HG03521 (cell line): ENCODE measurements around the gene DNLZ.

Experiments
- ATAC-seq: cut with Tn5 transposase; IDR thresholded peaks from one replicate; pipeline ENCODE4 v1.9.1; 2021; ENCODE audit warnings: mild to moderate bottlenecking, moderate library complexity; ENCODE audit not compliant: unreplicated experiment

Gene DNLZ

DNA sequence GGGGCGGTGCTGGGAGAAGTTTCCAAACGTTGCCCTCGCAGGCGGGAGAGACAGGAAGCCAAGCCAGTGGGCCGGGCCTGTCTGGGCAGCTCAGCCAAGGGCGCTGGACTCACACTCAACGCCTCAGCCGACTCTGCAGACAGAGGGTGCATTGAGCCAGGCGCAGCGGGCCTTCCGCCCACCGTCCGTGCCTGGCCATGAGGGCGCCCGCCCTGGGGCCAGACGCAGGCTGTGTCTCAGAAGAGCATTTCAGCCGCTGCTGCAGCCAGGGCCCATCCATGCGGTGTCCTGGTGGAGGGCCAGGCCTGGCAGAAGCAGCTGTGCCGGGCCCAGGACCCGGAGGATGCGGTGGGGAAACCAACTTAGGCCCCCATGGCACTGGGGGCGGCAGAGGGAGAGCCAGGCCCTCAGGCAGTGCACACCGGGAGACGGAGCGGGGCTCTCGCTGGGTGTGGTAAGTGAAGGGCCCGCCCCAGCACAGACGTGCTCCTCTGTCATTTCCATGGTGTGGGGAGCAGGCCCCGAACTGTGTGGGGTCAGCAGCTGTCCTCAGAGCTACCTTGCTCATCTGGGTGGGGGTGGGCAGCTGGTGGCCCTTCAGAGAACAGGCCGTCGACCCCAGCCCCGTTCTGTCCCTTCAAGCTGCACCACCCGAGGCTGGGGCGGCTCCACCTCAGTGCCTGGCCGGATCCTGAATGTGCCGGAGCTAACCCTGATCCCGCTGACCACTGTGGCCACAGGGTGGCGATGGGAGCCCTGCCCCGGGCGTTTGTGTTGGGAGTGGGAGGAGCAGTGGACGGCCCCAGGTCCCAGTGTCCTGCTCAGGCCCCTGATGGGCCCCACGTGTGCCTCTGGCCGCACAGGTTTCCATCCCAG, 18.0 kb downstream of the DNLZ start:
- ATAC-seq, result no peak

DNA sequence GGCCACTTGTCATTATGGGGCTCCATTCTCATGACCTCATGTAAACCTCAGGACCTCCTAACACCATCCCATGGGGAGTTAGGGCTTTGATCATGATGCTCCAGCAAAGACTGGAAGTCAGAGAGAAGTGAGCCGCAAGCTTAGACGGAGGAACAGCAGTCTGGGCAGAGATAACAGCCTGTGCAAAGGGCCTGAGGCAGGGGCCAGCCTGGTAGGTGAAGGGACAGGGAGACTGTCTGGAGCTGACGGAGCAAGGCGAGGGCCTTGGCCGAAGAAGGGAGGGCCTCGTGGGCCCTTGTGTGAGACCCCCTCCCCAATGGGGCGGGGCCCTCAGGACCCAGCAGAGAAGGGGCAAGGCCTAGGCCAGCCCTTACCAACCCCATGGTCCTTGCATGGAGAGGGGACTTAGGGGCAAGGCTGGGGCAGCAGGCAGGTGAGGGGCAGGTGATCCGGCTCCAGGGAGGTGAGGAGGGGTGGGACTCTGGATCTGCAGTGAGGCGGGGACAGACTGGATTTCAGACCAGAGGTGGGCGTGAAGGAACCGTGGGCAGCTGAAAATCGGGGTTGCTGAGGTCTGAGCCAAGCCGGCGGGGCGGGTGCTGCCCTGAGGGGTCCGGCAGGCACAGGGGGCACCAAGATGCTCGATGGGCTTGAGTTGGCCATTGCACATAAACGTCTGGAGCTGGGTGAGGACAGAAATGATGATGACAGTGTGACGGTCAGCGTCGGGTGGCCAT, 18.8 kb downstream of the DNLZ start:
- no peak for ATAC-seq

DNA sequence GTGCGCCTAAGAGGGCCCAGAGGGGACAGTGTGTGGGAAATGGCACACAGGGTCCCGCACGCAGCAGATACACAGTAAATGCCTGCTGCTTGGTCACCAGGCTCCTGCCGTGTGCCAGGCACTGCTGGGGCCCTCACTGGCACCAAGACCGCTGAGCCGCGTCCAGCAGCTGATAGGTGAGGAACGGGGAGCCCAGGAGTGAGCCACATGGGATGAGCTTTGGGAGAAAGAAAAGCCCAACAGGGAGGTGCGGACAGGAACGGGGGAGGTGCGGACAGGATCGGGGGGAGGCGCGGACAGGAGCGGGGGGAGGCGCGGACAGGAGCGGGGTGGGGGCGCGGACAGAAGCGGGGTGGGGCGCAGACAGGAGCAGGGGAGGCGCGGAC, 19.7 kb downstream of the DNLZ start:
- ATAC-seq, result no peak

DNA sequence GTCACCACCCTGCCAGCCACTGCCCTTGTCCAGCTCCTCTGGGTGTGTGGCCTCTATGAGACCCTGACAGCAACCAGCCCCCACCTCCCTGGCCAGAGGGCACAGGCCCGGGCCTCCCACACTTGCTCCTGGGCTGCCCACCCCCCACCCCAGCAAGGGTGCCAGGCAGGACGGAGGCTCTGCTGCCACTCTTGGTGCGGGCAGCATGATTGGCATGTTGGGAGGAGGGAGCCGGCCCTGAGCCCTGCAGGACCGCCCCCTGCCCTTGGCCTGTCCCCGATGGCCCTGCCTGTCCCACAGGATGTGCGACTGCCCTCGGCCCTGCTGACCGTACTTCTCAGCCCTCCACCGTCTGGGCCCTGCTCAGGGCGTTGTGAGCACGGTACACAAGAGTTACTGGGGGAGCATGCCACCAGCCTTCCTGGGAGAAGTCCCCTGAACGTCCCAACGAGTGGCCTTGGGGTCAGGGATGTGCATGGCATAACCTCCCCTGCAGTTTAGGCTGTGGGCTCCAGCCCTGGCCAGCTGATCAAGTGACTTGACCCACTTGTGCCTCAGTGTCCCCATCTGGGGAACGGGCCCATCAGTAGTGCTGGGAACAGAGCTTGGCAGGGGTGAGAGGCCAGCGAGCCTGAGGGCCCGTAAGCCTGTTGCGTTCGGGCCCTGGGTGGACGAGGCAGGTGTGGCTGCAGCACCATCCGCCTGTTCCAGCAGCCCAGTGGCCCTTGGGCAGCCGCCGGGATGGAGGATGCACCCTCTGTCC, 20.2 kb downstream of the DNLZ start:
- ATAC-seq, result no peak

DNA sequence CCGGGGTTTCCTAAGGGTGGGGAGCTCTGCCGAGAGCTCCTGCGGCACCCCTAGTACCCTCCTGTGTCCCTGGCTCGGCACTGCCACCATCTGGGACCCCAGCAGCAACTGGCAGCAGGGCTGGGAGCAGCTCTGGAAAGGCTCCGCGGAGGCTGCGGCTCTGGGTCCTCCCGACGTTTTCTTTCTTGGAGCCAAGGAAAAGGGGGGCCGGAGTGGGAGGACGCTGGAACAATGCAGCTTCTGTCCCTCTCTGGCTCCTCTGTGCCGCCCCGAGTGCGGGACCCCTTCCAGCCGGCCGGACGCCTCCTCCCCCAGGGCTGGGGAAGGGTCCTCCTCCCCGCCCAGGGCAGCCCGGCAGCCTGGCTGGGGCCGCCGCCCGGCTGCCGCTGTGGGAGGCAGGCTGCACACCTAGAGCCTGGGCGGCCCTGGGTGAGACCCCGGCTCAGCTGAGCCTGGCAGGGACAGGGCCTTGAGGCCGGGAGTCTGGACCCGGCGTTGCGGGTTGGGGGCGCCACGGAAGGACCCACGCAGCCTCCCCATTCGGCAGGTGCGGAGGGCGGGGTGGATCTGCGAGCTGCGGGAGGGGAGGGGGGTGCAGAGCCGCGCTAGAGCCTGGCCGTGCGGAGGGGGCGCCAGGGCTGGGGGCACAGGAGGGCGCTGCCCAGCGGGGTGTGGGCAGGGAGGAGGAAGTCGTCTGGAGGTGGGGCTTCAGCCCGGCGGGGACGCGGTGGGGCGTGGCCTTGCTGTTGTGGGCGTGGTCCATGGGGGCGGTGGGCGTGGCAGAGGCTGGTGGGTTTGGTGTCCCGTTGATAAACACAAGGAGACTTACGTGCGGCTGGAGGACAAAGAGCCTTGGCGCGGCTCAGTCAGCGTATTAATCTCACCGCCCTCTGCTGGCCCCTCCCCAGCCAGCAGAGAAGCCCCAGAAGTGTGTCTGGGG, 21.1 kb downstream of the DNLZ start:
- no peak for ATAC-seq

DNA sequence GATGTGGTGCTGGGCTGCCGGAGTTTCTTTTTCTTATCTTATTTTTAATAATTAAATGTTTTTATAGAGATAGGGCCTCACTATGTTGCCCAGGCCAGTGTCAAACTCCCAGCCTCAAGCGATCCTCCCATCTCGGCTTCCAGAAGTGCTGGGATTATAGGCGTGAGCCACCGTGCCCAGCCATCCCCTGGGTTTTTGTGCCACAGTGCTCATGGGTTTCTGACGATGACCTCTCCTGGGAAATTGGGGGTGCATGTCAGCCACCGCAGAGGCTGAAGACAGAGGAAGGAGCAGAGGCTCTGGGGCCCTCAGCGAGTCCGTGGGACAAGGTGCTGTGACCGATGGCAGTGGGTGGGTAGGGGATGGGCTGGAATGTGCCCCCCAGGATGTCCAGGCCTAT, 21.8 kb downstream of the DNLZ start:
- no peak for ATAC-seq

DNA sequence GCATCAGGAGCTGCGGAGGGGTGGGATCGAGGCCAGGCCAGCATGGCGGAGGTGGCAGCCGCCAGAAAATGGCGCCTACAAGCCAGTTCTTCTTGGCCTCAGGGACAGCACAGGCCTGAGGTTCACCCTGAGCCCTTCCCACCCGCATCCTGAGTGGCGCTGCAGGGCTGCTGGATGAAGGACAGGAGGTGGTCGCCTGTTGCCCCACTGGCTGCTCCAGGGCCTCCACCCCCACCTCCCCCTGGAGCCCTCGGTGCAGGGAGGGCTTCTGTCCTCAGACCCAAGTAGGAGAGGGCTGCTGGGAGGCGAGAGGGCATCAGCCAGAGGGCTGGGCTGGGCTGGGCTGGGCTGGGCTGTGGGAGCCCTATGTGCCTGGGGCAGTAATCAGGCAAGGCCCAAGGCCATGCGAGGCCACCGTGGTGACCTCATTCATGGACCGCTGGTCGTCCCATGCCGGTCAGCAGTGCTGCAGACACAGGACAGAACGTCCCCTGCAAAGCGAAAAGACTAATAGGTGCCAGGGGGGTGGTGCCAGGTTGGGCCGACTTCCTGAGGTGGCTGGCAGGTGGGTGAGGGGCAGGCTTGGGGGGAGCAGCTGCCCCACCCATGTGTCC, 22.4 kb downstream of the DNLZ start:
- no peak for ATAC-seq

DNA sequence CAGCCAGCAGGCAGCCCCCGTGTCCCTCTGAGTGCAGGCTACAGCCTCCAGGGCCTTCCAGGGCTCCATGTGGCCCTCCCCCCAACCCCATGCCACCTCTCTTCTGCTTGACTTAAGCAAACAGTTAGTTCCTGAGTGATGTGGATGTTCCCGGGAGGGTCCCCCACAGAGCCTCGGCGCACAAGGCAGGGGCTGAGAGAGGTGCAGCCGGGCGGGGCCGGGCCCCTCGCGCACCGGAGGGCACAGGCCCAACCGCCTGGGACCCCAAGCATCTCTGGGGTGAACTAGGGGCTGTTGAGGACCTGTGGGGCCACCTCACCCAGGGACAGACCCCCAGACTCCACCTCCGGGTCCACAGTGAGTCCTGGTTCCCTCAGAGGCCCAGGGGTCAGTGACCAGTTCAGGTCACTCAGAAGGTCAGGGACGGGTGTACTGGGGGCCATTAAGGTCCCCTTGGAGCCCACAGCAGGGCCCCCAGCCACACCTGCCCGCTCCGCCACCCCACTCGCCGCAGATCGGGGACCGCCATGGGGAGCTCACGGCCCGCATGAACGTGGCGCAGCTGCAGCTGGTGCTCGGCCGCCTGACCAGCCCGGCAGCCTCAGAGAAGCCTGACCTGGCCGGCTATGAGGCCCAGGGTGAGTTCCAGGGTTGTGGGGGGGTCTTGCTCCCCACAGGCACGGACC, 23.0 kb downstream of the DNLZ start:
- ATAC-seq, result no peak

DNA sequence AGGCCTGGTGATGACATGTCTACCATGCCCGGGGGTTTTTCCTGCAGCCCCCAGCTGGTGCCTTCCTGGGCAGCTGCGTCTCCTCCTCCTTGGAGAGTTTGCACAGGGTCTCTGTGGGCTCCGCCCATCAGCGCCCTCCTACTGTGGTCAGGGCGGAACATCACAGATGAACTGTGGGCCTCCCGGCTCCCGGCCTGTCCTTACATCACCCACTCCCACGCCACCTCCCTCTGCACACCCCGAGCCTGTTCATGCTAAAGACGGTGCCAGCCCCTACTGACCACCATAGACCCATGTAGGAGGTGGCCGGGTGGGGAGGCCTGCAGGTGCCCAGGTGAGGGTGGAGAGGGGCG, 23.6 kb downstream of the DNLZ start:
- no peak for ATAC-seq

DNA sequence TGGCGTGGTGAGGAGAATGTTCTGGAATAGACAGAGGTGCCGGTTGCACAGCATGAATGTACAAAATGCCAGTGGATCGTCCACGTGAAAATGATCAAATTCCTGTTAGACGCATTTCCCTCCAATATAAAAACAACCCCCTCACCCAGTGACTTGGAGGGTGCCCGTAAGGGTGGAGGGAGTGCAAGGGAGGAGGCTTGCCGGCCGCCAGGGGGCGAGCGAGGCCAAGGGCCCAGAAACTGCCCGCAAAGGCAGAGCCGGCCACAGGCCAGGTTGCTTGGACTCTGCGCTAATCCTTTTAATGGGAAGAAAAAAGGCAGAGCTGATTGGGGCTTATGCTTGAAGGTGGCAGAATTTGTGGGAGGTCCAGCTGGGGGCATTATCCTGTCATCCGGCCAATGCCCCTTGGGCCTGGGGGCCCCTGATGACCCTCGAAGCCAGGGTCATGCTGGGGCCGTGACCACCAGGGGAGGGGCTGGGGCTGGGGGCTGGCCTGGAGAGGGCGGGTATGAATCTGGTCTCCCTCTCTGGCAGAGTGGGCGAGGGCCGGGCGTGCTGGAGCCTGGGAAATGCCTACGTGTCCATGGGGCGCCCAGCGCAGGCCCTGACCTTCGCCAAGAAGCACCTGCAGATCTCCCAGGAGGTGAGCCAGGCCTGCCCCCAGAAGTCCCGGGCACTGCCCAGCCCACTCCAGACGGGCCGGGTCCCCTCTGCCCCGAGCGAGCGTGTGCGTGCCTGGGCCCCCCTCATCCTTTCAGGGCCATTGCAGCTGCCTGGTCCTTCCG, 24.2 kb downstream of the DNLZ start:
- no peak for ATAC-seq

DNA sequence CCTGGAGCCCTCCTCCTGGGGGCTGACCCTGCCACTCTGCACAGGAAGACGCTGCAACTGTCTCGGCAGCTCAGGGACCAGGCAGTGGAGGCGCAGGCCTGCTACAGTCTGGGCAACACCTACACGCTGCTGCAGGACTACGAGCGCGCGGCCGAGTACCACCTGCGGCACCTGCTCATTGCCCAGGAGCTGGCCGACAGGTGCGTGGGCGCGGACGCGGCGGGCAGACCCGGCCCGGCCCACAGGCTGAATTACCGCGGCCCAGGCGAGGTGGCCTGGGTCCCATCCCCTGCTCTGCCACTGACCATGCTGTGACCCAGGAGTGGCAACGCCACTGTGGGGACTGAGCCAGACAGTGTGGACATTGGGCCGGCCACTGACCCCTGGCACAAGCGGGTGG, 25.0 kb downstream of the DNLZ start:
- no peak for ATAC-seq

DNA sequence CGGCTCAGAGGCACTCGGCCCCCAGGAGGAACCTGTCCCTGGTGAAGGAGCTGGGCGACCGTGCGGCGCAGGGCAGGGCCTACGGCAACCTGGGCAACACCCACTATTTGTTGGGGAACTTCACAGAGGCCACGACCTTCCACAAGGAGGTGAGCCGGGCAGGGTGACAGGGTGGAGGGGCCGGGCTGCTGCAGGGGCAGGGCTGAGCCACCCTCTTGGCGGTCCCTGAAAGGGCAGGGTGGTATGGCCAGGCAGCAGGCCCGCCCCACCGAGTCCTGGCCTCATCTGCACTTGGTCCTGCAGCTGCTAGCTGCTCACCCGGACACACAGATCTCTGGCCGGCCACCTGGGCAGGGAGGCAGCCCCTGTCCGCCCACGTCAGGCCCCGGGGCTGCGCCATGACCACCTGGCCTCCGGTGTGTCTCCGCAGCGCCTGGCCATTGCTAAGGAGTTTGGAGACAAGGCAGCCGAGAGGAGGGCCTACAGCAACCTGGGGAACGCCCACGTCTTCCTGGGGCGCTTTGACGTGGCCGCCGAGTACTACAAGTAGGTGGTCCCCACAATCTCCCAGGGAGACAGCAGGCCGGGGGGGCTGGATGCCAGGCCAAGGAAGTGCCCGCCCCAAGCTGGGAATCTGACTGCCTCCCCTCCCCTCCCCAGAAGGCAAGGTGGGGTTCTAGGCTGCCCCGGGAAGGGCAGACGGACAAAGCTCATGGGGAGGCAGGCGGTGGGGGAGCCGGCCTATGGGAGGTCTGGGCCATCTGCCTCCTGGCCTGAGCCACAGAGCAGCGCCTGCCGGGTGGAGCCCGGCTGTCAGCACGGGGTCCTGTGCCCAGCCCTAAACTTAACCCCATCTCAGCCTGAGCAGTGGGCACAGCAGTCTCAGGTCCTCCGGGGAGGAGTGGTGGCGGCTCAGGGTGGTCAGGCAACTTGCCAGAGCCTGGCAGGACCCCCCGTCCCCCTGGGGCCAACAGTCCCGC, 25.8 kb downstream of the DNLZ start:
- ATAC-seq, result no peak

DNA sequence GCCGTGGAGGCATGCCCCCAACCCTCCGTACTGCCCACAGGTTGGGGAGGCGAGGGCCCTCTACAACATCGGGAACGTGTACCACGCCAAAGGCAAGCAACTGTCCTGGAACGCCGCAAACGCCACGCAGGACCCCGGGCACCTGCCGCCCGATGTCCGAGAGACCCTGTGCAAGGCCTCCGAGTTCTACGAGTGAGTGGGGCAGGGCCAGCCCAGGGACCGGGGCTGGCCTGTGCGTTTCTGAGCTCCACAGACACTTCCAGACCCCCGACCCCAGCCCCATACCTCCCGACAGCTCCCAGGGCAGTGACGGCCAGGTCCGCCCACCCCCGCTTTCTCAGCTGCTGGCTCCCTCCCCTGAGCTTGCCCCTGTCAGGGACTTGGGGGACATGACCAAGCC, 26.7 kb downstream of the DNLZ start:
- ATAC-seq, result no peak

DNA sequence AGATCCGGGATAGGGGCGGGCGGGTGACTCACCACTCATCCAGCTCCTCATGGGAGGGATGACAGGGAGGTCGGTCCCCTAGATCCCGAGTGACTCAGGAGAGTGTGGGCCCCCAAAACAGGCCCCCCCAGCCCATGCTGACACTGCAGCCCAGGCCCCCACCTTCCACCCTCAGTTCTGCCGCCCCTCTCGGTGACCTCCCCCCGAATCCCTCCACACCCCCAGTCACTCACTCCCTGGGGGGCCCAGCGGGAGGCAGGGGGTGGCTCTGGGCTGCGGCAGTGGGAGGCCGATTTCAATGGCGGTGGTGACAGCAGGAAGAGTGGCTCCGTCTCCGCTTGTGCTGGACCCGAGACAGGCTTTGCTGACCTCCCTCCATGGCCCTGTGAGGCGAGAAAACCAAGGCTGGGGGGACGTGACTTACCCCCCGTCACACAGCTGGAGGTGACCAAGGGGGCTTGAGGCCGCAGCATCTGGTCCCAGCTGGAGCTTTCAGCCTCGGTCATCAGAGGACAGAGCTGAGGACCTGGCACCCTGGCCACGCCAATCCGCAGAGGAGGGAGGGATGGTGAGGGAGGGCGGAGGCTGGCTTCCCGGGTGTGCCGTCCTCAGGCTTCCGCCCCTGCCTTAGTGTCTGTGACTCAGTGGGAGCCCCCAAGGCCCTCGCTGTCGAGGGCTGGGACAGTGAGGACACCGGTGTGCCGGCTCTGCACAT, 27.2 kb downstream of the DNLZ start:
- ATAC-seq, result no peak

DNA sequence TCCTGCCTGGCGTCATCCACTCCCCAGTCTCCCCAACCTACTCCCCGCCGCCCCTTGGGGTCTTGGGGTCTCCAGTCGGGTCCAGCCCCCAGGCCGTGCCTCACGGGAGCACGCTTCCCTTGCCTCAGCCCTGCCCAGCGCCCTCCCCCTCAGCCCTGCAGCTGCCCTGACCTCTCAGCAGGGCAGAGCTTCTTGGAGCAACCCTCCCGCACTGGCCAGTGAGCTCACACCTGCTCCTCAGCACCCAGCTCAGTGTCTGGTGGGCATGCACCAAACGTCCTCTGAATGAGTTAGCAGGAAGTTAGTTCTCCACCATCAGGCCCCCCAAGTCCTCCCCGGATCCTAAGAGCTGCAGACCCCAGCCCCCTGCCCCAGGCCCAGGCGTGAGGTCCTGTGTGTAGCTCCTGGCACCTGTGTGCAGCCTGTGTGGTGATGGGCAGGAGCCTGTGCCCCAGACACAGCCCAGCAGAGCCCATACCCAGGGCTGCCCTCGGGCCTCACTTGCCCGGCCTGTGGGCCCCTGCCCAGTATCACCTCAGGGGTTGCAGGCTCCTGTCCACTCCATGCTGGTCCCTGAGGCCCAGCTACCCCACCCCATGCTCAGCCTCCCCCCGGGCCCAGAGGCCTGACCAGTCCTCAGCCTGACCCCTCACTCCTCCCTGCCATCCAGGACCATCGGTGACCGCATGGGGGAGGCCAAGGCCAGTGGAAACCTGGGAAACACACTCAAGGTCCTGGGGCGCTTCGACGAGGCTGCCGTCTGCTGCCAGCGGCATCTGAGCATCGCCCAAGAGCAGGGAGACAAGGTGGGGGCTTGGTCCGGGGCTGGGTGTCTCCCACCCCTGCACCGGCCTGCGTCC, 28.0 kb downstream of the DNLZ start:
- no peak for ATAC-seq

DNA sequence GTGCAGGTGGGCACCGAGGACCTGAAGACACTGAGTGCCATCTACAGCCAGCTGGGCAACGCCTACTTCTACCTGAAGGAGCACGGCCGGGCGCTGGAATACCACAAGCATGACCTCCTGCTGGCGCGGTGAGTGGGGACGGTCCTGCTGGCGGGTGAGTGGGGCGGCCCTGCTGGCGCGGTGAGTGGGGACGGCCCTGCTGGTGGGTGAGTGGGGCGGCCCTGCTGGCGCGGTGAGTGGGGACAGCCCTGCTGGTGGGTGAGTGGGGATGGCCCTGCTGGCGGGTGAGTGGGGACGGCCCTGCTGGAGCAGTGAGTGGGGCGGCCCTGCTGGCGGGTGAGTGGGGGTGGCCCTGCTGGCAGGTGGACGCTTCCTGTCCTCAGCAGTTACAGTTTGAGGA, 29.0 kb downstream of the DNLZ start:
- ATAC-seq, result no peak
